ENCODE results near the gene ZNF81.

DNA sequence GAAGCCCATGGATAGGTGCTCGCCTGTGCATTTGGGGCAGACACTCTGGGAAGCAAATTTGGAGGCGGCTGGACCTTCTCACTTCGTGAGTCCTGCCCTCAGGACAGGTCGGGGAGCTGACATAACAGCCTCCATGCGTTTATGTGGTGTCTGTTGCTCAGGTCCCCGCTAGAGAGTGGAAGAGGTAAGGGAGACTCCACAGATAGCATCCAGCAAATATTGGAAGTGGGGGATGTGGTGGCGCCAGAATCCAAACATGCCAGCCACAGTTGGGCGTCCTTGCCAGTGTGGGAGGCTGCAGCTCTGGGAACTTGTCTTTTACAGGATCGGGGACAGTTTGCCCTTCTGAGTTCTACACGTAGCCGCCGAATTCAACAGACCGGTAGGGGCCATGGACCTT lies 119.3 kb downstream of the ZNF81 start:
- TF ChIP-seq, protein P1, sequence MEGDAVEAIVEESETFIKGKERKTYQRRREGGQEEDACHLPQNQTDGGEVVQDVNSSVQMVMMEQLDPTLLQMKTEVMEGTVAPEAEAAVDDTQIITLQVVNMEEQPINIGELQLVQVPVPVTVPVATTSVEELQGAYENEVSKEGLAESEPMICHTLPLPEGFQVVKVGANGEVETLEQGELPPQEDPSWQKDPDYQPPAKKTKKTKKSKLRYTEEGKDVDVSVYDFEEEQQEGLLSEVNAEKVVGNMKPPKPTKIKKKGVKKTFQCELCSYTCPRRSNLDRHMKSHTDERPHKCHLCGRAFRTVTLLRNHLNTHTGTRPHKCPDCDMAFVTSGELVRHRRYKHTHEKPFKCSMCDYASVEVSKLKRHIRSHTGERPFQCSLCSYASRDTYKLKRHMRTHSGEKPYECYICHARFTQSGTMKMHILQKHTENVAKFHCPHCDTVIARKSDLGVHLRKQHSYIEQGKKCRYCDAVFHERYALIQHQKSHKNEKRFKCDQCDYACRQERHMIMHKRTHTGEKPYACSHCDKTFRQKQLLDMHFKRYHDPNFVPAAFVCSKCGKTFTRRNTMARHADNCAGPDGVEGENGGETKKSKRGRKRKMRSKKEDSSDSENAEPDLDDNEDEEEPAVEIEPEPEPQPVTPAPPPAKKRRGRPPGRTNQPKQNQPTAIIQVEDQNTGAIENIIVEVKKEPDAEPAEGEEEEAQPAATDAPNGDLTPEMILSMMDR (conservative IDR thresholded peaks at IDR 0.05 in 1 of 2, IDR thresholded peaks at IDR 0.05 in 1 of 2; ENCODE audit: extremely low read depth in 1 of 2, insufficient read depth in 1 of 2, low read depth in 1 of 2, low read length in 2 of 2), result no peak
- TF ChIP-seq EZH2 (IDR thresholded peaks at IDR 0.05; ENCODE audit: borderline replicate concordance, low read length), result no peak

Data from mammary epithelial cell (primary cell).